DND-41 (cell line): ENCODE measurements around the gene PID1.

ENCODE experiments used
- ATAC-seq: fragments of 200-7000 bp; cut with Tn5 transposase; 3 replicates; pipeline ENCODE4 v1.9.1; 2021; ENCODE audit warnings: low read depth; ENCODE audit not compliant: insufficient read depth
- DNase-seq: peaks from one replicate; pipeline ENCODE4 v3.0.0-alpha.2; 2020
- H2AFZ ChIP-seq: 2 replicates; pipeline ENCODE4 v1.6.0; 2012; ENCODE audit warnings: low read depth, low read length
- H3K27ac ChIP-seq: 2 replicates; pipeline ENCODE4 v1.5.1; 2012; ENCODE audit warnings: low read length, inconsistent platforms
- H3K27me3 ChIP-seq: fragments of 200-600 bp; sonication (generic); 2 replicates; pipeline ENCODE4 v1.6.0; 2012; ENCODE audit warnings: low read length, mild to moderate bottlenecking, inconsistent platforms; ENCODE audit not compliant: insufficient read depth, poor library complexity
- H3K36me3 ChIP-seq: 2 replicates; pipeline ENCODE4 v1.5.1; 2012; ENCODE audit warnings: low read length, inconsistent platforms; ENCODE audit not compliant: insufficient read depth
- H3K4me1 ChIP-seq: 2 replicates; pipeline ENCODE4 v1.5.1; 2012; ENCODE audit warnings: mild to moderate bottlenecking, low read length; ENCODE audit not compliant: insufficient read depth
- H3K4me2 ChIP-seq: 2 replicates; pipeline ENCODE4 v1.6.0; 2012; ENCODE audit warnings: mild to moderate bottlenecking, moderate library complexity, low read length, inconsistent platforms; ENCODE audit not compliant: insufficient read depth
- H3K4me3 ChIP-seq, 2 experiments: fragments of 200-600 bp in 1 of 2; shearing (Covaris generic) in 1 of 2; 2 replicates each; pipeline ENCODE4 v1.5.1; 2012 to 2016; ENCODE audit warnings: inconsistent platforms in 2 of 2, low read length in 2 of 2, mild to moderate bottlenecking in 2 of 2, low read depth in 1 of 2, moderate library complexity in 1 of 2
- H3K79me2 ChIP-seq: 2 replicates; pipeline ENCODE4 v1.6.0; 2012; ENCODE audit warnings: low read length, inconsistent platforms; ENCODE audit not compliant: insufficient read depth
- H3K9ac ChIP-seq: 2 replicates; pipeline ENCODE4 v1.6.0; 2012; ENCODE audit warnings: low read depth, mild to moderate bottlenecking, inconsistent platforms, low read length, moderate library complexity
- H3K9me3 ChIP-seq: 2 replicates; pipeline ENCODE4 v1.5.1; 2012; ENCODE audit warnings: low read length, moderate library complexity, mild to moderate bottlenecking, inconsistent platforms; ENCODE audit not compliant: insufficient read depth, severe bottlenecking
- H4K20me1 ChIP-seq: 2 replicates; pipeline ENCODE4 v1.6.0; 2012; ENCODE audit warnings: low read length; ENCODE audit not compliant: insufficient read depth
- CTCF ChIP-seq: IDR thresholded peaks from 2 replicates; pipeline ENCODE4 v1.5.1; 2012; ENCODE audit warnings: borderline replicate concordance, low read length, moderate library complexity, mild to moderate bottlenecking; ENCODE audit not compliant: poor library complexity, severe bottlenecking; ENCODE audit errors: extremely low read depth
- EZH2 ChIP-seq: IDR thresholded peaks from 3 replicates; pipeline ENCODE4 v1.6.1; 2012; ENCODE audit warnings: borderline replicate concordance, low read depth, mild to moderate bottlenecking, moderate library complexity, low read length, inconsistent platforms; ENCODE audit not compliant: severe bottlenecking

Gene PID1

GRCh38 chr2:229160180-229160579 lies 110.9 kb downstream of the PID1 start:
- H3K4me2 ChIP-seq: no peak overlapping the region
- no peaks in the 10 kb centered on the region for H3K9me3 ChIP-seq
- H3K36me3 ChIP-seq: no peaks in the 10 kb centered on the region
- no peaks in the 10 kb centered on the region for H3K27me3 ChIP-seq
- no peaks in the 10 kb centered on the region for H3K79me2 ChIP-seq
- H3K27ac ChIP-seq: no peak overlapping the region
- H2AFZ ChIP-seq: no peak overlapping the region
- no peak overlapping the region for H3K4me3 ChIP-seq
- H3K9ac ChIP-seq: no peak overlapping the region
- H4K20me1 ChIP-seq: no peaks in the 10 kb centered on the region
- no peak for DNase-seq
- H3K4me1 ChIP-seq: no peaks in the 10 kb centered on the region
- TF ChIP-seq EZH2 (no peak), CTCF (no peak)
- ATAC-seq: no peak

- Histone ChIP-seq H3K9me3 (no peaks in the 10 kb centered on the region), H4K20me1 (no peaks in the 10 kb centered on the region), H3K27me3 (no peaks in the 10 kb centered on the region), H3K9ac (no peak overlapping the region), H3K4me3 (no peak overlapping the region), H2AFZ (no peak overlapping the region), H3K36me3 (no peaks in the 10 kb centered on the region), H3K4me2 (no peak overlapping the region), H3K79me2 (no peaks in the 10 kb centered on the region), H3K4me1 (no peaks in the 10 kb centered on the region), H3K27ac (no peak overlapping the region)
- no peak for ATAC-seq
- no peak for TF ChIP-seq CTCF
- no peak for TF ChIP-seq EZH2
- no peak for DNase-seq
Observed at GRCh38 chr2:229159405-229159804, 111.7 kb downstream of the PID1 start.

- Histone ChIP-seq H3K27ac (no peak overlapping the region), H3K9ac (no peak overlapping the region), H3K36me3 (no peaks in the 10 kb centered on the region), H3K4me1 (no peaks in the 10 kb centered on the region), H3K79me2 (no peaks in the 10 kb centered on the region), H3K9me3 (no peaks in the 10 kb centered on the region), H2AFZ (no peak overlapping the region), H3K4me2 (no peak overlapping the region), H3K27me3 (no peaks in the 10 kb centered on the region), H4K20me1 (no peaks in the 10 kb centered on the region), H3K4me3 (no peak overlapping the region)
- ATAC-seq (no peak), DNase-seq (no peak)
- TF ChIP-seq EZH2 (no peak), CTCF (no peak)
Observed at GRCh38 chr2:229154381-229154780, 116.7 kb downstream of the PID1 start.

- H2AFZ ChIP-seq: no peak overlapping the region
- H3K36me3 ChIP-seq: no peaks in the 10 kb centered on the region
- H3K4me2 ChIP-seq: no peak overlapping the region
- no peak overlapping the region for H3K9ac ChIP-seq
- H3K4me1 ChIP-seq: no peaks in the 10 kb centered on the region
- no peak overlapping the region for H3K4me3 ChIP-seq
- H4K20me1 ChIP-seq: no peaks in the 10 kb centered on the region
- TF ChIP-seq EZH2 (no peak), CTCF (no peak)
- ATAC-seq: no peak
- no peaks in the 10 kb centered on the region for H3K9me3 ChIP-seq
- H3K27ac ChIP-seq: no peak overlapping the region
- H3K27me3 ChIP-seq: no peaks in the 10 kb centered on the region
- H3K79me2 ChIP-seq: no peaks in the 10 kb centered on the region
- no peak for DNase-seq
Observed at GRCh38 chr2:229153951-229154350, 117.1 kb downstream of the PID1 start.
